C4-2B (cell line): Measurements from ENCODE around the gene NSFL1C.

Experiments used
- CTCF ChIP-seq: fragments of 450-650 bp; conservative IDR thresholded peaks from 2 replicates; pipeline ENCODE4 v1.5.1; 2017; ENCODE audit warnings: mild to moderate bottlenecking
- ZFX ChIP-seq: fragments of 450-650 bp; IDR thresholded peaks from 2 replicates; pipeline ENCODE4 v1.6.1; 2017

- TF ChIP-seq CTCF (no peak), ZFX (no peak)
Measured at GRCh38 chr20:1426231-1426849, 40.3 kb downstream of the NSFL1C start.
